Astrocyte (in vitro differentiated cells and primary cell): ENCODE data around the gene RPL26.

Source experiments
- EZH2 ChIP-seq: IDR thresholded peaks from 2 replicates; pipeline ENCODE4 v1.6.1; 2012; ENCODE audit warnings: mild to moderate bottlenecking, low read length, inconsistent platforms; ENCODE audit not compliant: insufficient read depth
- TF ChIP-seq, protein P1 (sequence below): IDR thresholded peaks from 2 replicates; pipeline ENCODE4 v1.5.1; 2011; ENCODE audit warnings: low read depth, mild to moderate bottlenecking, inconsistent platforms, low read length, moderate library complexity; ENCODE audit not compliant: insufficient read depth

- TF ChIP-seq, protein P1, sequence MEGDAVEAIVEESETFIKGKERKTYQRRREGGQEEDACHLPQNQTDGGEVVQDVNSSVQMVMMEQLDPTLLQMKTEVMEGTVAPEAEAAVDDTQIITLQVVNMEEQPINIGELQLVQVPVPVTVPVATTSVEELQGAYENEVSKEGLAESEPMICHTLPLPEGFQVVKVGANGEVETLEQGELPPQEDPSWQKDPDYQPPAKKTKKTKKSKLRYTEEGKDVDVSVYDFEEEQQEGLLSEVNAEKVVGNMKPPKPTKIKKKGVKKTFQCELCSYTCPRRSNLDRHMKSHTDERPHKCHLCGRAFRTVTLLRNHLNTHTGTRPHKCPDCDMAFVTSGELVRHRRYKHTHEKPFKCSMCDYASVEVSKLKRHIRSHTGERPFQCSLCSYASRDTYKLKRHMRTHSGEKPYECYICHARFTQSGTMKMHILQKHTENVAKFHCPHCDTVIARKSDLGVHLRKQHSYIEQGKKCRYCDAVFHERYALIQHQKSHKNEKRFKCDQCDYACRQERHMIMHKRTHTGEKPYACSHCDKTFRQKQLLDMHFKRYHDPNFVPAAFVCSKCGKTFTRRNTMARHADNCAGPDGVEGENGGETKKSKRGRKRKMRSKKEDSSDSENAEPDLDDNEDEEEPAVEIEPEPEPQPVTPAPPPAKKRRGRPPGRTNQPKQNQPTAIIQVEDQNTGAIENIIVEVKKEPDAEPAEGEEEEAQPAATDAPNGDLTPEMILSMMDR: no peak
- no peak for TF ChIP-seq EZH2
These were observed 7.2 kb downstream of the RPL26 start for GRCh38 chr17:8375738-8376259.
